Trophoblast cell (in vitro differentiated cells and primary cell): ENCODE measurements around the gene MOV10.
A peak's percentile ranks its signal among the peaks of the same experiment; 100 is the strongest.
"Not testable (repeated sequence)": the region's sequence is repeated elsewhere in the genome, so short reads cannot be mapped to it uniquely, and the experiment has no call there.

Source experiments
- DNase-seq, 2 donors: peaks; one replicate each; pipeline ENCODE4 v3.0.0-alpha.2; 2016
- H2AFZ ChIP-seq: 2 replicates; pipeline ENCODE4 v1.6.1; 2013; ENCODE audit warnings: low read length, moderate library complexity, mild to moderate bottlenecking; ENCODE audit not compliant: insufficient read depth, poor library complexity
- H2AK5ac ChIP-seq: 2 replicates; pipeline ENCODE4 v1.6.1; 2013; ENCODE audit warnings: mild to moderate bottlenecking, low read length
- H2BK120ac ChIP-seq: 2 replicates; pipeline ENCODE4 v1.6.1; 2013; ENCODE audit warnings: low read length, mild to moderate bottlenecking, moderate library complexity; ENCODE audit not compliant: insufficient read depth, poor library complexity
- H2BK12ac ChIP-seq: 2 replicates; pipeline ENCODE4 v1.6.1; 2013; ENCODE audit warnings: mild to moderate bottlenecking, low read length, moderate library complexity
- H2BK5ac ChIP-seq: 2 replicates; pipeline ENCODE4 v1.6.1; 2013; ENCODE audit warnings: low read length, low read depth, moderate library complexity, mild to moderate bottlenecking; ENCODE audit not compliant: poor library complexity
- H3K14ac ChIP-seq: 2 replicates; pipeline ENCODE4 v1.6.1; 2013; ENCODE audit warnings: mild to moderate bottlenecking, low read length
- H3K18ac ChIP-seq: 2 replicates; pipeline ENCODE4 v1.6.1; 2013; ENCODE audit warnings: mild to moderate bottlenecking, low read length
- H3K23ac ChIP-seq: 2 replicates; pipeline ENCODE4 v1.6.1; 2013; ENCODE audit warnings: low read length
- H3K27ac ChIP-seq: 2 replicates; pipeline ENCODE4 v1.5.1; 2013; ENCODE audit warnings: low read depth, mild to moderate bottlenecking, inconsistent platforms, low read length, moderate library complexity
- H3K27me3 ChIP-seq: 2 replicates; pipeline ENCODE4 v1.6.1; 2013; ENCODE audit warnings: inconsistent platforms, mild to moderate bottlenecking, low read length, moderate library complexity; ENCODE audit not compliant: insufficient read depth
- H3K36me3 ChIP-seq, 2 experiments: 1 replicate in 1 of 2; 2 replicates in 1 of 2; pipeline ENCODE4 v1.6.1; 2013; ENCODE audit warnings: low read length in 2 of 2, mild to moderate bottlenecking in 2 of 2, moderate library complexity in 1 of 2; ENCODE audit not compliant: insufficient read depth in 2 of 2, control insufficient read depth in 1 of 2
- H3K4ac ChIP-seq: 2 replicates; pipeline ENCODE4 v1.6.1; 2013; ENCODE audit warnings: low read depth, mild to moderate bottlenecking, low read length, moderate library complexity
- H3K4me1 ChIP-seq, 2 experiments: 1 replicate in 1 of 2; 2 replicates in 1 of 2; pipeline ENCODE4 v1.6.1; 2013; ENCODE audit warnings: low read length in 2 of 2, mild to moderate bottlenecking in 2 of 2, moderate library complexity in 1 of 2; ENCODE audit not compliant: insufficient read depth in 2 of 2, control insufficient read depth in 1 of 2
- H3K4me2 ChIP-seq: 2 replicates; pipeline ENCODE4 v1.6.1; 2013; ENCODE audit warnings: inconsistent platforms, mild to moderate bottlenecking, low read length, moderate library complexity
- H3K4me3 ChIP-seq: 2 replicates; pipeline ENCODE4 v1.5.1; 2013; ENCODE audit warnings: mild to moderate bottlenecking, low read depth, low read length, inconsistent platforms
- H3K79me1 ChIP-seq: one replicate; pipeline ENCODE4 v1.6.1; 2013; ENCODE audit warnings: low read length
- H3K79me2 ChIP-seq: 2 replicates; pipeline ENCODE4 v1.6.1; 2013; ENCODE audit warnings: low read length, mild to moderate bottlenecking; ENCODE audit not compliant: control insufficient read depth, insufficient read depth, poor library complexity
- H3K9ac ChIP-seq: 2 replicates; pipeline ENCODE4 v1.6.1; 2013; ENCODE audit warnings: mild to moderate bottlenecking, low read length
- H3K9me3 ChIP-seq: 2 replicates; pipeline ENCODE4 v1.6.1; 2013; ENCODE audit warnings: low read depth, mild to moderate bottlenecking, control low read depth, inconsistent platforms, low read length; ENCODE audit not compliant: insufficient read depth
- H4K12ac ChIP-seq: 2 replicates; pipeline ENCODE4 v1.6.1; 2013; ENCODE audit warnings: low read depth, mild to moderate bottlenecking, low read length, moderate library complexity
- H4K8ac ChIP-seq: 2 replicates; pipeline ENCODE4 v1.6.1; 2013; ENCODE audit warnings: low read depth, mild to moderate bottlenecking, low read length, moderate library complexity
- H4K91ac ChIP-seq: one replicate; pipeline ENCODE4 v1.6.1; 2013; ENCODE audit warnings: low read depth, mild to moderate bottlenecking, low read length, moderate library complexity
- WGBS: extraction: QIAGEN DNeasy Blood & Tissue Kit; methylation state at CpG from one replicate; pipeline ENCODE4 v1.1.7; 2013; ENCODE audit warnings: missing lambda C conversion rate; ENCODE audit not compliant: insufficient read length, insufficient coverage; ENCODE audit errors: extremely low coverage; 5-methylcytosine and 5-hydroxymethylcytosine counted together

The MOV10 gene

GRCh38 chr1:112723511-112723839, 49.0 kb downstream of the MOV10 start:
- Histone ChIP-seq H3K4me1 (peaks cover 9 to 11% of the 10 kb centered on the region in 2 experiments), H3K27me3 (no peaks in the 10 kb centered on the region), H4K12ac (no peak overlapping the region), H2BK12ac (no peak overlapping the region), H2BK5ac (no peak overlapping the region), H3K14ac (no peak overlapping the region), H3K27ac (no peak overlapping the region), H2AFZ (no peak overlapping the region), H3K9me3 (no peaks in the 10 kb centered on the region), H3K79me2 (no peaks in the 10 kb centered on the region), H3K18ac (no peak overlapping the region), H3K9ac (no peak overlapping the region), H3K4ac (no peak overlapping the region), H3K4me2 (no peak overlapping the region), H3K36me3 (no peaks in the 10 kb centered on the region), H4K8ac (no peak overlapping the region), H4K91ac (no peak overlapping the region), H3K4me3 (no peak overlapping the region), H2AK5ac (no peak overlapping the region), H3K79me1 (no peaks in the 10 kb centered on the region), H2BK120ac (no peak overlapping the region), H3K23ac (no peak overlapping the region)
- no peak for DNase-seq
- WGBS: no CpG with 5 or more reads among the region's 8 CpGs

DNA sequence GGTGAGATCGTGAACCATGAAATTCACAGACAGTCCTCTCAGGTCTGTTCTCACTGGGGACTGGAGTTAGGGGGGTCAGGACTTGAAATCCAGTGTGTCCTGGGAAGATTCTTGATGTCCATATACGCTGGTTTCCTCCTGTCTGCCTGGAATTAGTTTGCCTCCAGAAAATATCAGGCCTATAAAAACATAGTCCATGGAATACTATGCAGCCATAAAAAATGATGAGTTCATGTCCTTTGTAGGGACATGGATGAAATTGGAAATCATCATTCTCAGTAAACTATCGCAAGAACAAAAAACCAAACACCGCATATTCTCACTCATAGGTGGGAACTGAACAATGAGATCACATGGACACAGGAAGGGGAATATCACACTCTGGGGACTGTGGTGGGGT, 49.8 kb downstream of the MOV10 start:
- not testable (repeated sequence) for H3K4ac ChIP-seq, DNase-seq, H3K27me3 ChIP-seq, H2BK120ac ChIP-seq, H3K27ac ChIP-seq, H2BK5ac ChIP-seq, H3K18ac ChIP-seq, H3K9me3 ChIP-seq, H3K4me2 ChIP-seq, H3K79me2 ChIP-seq, H3K36me3 ChIP-seq, H2AFZ ChIP-seq, H4K12ac ChIP-seq, H3K23ac ChIP-seq, H3K4me3 ChIP-seq, H2BK12ac ChIP-seq, H2AK5ac ChIP-seq, H3K14ac ChIP-seq, H4K91ac ChIP-seq, H3K79me1 ChIP-seq, H4K8ac ChIP-seq, H3K9ac ChIP-seq
- WGBS: no CpG with 5 or more reads among the region's 4 CpGs
- peaks cover 9 to 11% of the 10 kb centered on the region in 2 experiments for H3K4me1 ChIP-seq

DNA sequence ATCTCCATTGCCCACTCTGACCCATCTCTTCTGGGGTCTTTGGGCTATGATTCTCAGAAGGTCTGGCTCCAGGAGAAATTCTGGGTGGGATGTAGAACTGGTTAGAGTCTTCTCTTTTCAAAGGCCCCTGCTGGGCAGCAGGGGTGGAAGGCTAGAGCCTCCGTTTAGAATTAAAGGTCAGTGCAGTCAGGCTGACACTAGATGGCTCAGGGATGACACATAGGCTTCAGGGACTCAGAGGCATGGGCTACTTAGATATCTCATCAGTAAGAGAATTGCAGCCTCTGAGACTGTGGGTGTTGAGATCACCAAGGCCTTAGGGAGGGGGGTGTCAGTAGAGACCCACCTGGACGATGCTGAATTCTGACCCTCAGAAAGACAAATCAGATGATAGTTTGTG, 53.3 kb downstream of the MOV10 start:
- H3K27ac ChIP-seq: no peak overlapping the region
- peak in 1 of 2 donors; percentile 15 for DNase-seq
- H2BK5ac ChIP-seq: no peak overlapping the region
- H4K12ac ChIP-seq: no peak overlapping the region
- H2BK12ac ChIP-seq: no peak overlapping the region
- no peak overlapping the region for H2BK120ac ChIP-seq
- H2AFZ ChIP-seq: no peak overlapping the region
- no peak overlapping the region for H3K4me2 ChIP-seq
- no CpG with 5 or more reads among the region's 2 CpGs for WGBS
- peaks cover 5% of the 10 kb centered on the region in 2 experiments for H3K4me1 ChIP-seq
- H3K9ac ChIP-seq: no peak overlapping the region
- no peak overlapping the region for H3K23ac ChIP-seq
- no peaks in the 10 kb centered on the region for H3K79me1 ChIP-seq
- H3K79me2 ChIP-seq: no peaks in the 10 kb centered on the region
- H3K14ac ChIP-seq: no peak overlapping the region
- H4K8ac ChIP-seq: no peak overlapping the region
- H3K36me3 ChIP-seq: no peaks in the 10 kb centered on the region
- H3K27me3 ChIP-seq: no peaks in the 10 kb centered on the region
- H3K18ac ChIP-seq: no peak overlapping the region
- no peak overlapping the region for H2AK5ac ChIP-seq
- no peak overlapping the region for H3K4me3 ChIP-seq
- no peaks in the 10 kb centered on the region for H3K9me3 ChIP-seq
- H4K91ac ChIP-seq: no peak overlapping the region
- no peak overlapping the region for H3K4ac ChIP-seq

DNA sequence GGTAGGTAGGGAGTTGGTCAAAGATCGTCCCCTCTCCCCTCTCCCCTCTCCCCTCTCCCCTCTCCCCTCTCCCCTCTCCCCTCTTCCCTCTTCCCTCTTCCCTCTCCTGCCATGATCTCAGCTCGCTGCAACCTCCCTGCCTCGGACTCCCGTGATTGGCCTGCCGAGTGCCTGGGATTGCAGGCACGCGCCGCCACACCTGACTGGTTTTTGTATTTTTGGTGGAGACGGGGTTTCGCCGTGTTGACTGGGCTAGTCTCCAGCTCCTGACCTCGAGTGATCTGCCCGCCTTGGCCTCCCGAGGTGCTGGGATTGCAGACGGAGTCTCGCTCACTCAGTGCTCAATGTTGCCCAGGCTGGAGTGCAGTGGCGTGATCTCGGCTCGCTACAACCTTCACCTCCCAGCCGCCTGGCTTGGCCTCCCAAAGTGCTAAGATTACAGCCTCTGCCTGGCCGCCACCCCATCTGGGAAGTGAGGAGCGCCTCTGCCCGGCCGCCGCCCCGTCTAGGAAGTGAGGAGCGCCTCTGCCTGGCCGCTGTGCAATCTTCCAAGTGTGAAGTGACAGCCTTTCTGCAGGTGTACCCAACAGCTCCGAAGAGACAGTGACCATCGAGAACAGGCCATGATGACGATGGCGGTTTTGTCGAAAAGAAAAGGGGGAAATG, 54.0 kb downstream of the MOV10 start:
- H3K4ac ChIP-seq, H4K12ac ChIP-seq, H3K9me3 ChIP-seq, H3K9ac ChIP-seq, H3K23ac ChIP-seq, H3K4me3 ChIP-seq, H2BK12ac ChIP-seq, H3K79me1 ChIP-seq, DNase-seq, H3K36me3 ChIP-seq, H2AK5ac ChIP-seq, H3K4me1 ChIP-seq, H3K18ac ChIP-seq, H3K27me3 ChIP-seq, H2BK120ac ChIP-seq, H3K27ac ChIP-seq, H4K91ac ChIP-seq, H3K14ac ChIP-seq, H4K8ac ChIP-seq, H3K79me2 ChIP-seq, H2BK5ac ChIP-seq, H2AFZ ChIP-seq, H3K4me2 ChIP-seq: not testable (repeated sequence)
- WGBS: no CpG with 5 or more reads among the region's 33 CpGs
